ENCODE data around the gene GGT7. TPM values are rescaled to one million over a fixed set of nuclear protein-coding genes. Genes with fewer than 3 reads are reported as not detected.

The GGT7 gene
- total RNA-seq, 1 donor from 2014 or later: 62.7 TPM

- H3K9me3 Mint-ChIP-seq: no peaks in the 10 kb centered on the region
- H3K27ac Mint-ChIP-seq: no peak overlapping the region
- TF ChIP-seq CTCF (conservative IDR thresholded peaks at IDR 0.05): no peak
- no peaks in the 10 kb centered on the region for H3K27me3 Mint-ChIP-seq
- DNase-seq (ENCODE audit: extremely low spot score, unreplicated experiment): no peak
- peaks cover 24% of the 10 kb centered on the region for H3K4me1 Mint-ChIP-seq (ENCODE audit: unreplicated experiment)
- H3K36me3 Mint-ChIP-seq: peaks cover 15% of the 10 kb centered on the region
- H3K4me3 Mint-ChIP-seq: no peak overlapping the region
Measured at GRCh38 chr20:34880215-34880850, 7.7 kb upstream of the GGT7 start.

- H3K36me3 Mint-ChIP-seq: peaks cover 8% of the 10 kb centered on the region
- peak within 1 kb of the TSS; percentile 98 for H3K4me3 Mint-ChIP-seq
- H3K27me3 Mint-ChIP-seq: peaks cover 3% of the 10 kb centered on the region
- peaks cover 48% of the 10 kb centered on the region for H3K4me1 Mint-ChIP-seq (ENCODE audit: unreplicated experiment)
- no peak for DNase-seq (ENCODE audit: extremely low spot score, unreplicated experiment)
- no peak for TF ChIP-seq CTCF (conservative IDR thresholded peaks at IDR 0.05)
- no peaks in the 10 kb centered on the region for H3K9me3 Mint-ChIP-seq
- H3K27ac Mint-ChIP-seq: peak within 1 kb of the TSS; percentile 96
Measured at GRCh38 chr20:34876406-34877282, 4.0 kb upstream of the GGT7 start, which contains the start of gene ACSS2. Gene ACSS2, plus strand, starts transcription at chr20:34876612. Its CDS starts 34 bp downstream, at chr20:34876646.

- Mint-ChIP-seq H3K9me3 (no peaks in the 10 kb centered on the region), H3K27me3 (peaks cover 3% of the 10 kb centered on the region), H3K36me3 (peaks cover 11% of the 10 kb centered on the region), H3K27ac (peak overlapping the region; percentile 96), H3K4me1 (ENCODE audit: unreplicated experiment) (peaks cover 57% of the 10 kb centered on the region), H3K4me3 (peak overlapping the region; percentile 98)
- peak; percentile 100 for DNase-seq (ENCODE audit: extremely low spot score, unreplicated experiment)
- TF ChIP-seq CTCF (conservative IDR thresholded peaks at IDR 0.05): peak; percentile 23
Measured at GRCh38 chr20:34875642-34876405, 3.2 kb upstream of the GGT7 start.

GRCh38 chr20:34874094-34874654 lies 1.5 kb upstream of the GGT7 start:
- peak overlapping the region; percentile 98 for H3K4me3 Mint-ChIP-seq
- peaks cover 51% of the 10 kb centered on the region for H3K4me1 Mint-ChIP-seq (ENCODE audit: unreplicated experiment)
- peak; percentile 90 for TF ChIP-seq CTCF (conservative IDR thresholded peaks at IDR 0.05)
- peak overlapping the region; percentile 96 for H3K27ac Mint-ChIP-seq
- DNase-seq (ENCODE audit: extremely low spot score, unreplicated experiment): no peak
- peaks cover 12% of the 10 kb centered on the region for H3K36me3 Mint-ChIP-seq
- H3K27me3 Mint-ChIP-seq: peaks cover 3% of the 10 kb centered on the region
- H3K9me3 Mint-ChIP-seq: no peaks in the 10 kb centered on the region

- no peak for TF ChIP-seq CTCF (conservative IDR thresholded peaks at IDR 0.05)
- Mint-ChIP-seq H3K4me3 (peak overlapping the region; percentile 98), H3K9me3 (no peaks in the 10 kb centered on the region), H3K27ac (peak overlapping the region; percentile 96), H3K27me3 (peaks cover 3% of the 10 kb centered on the region), H3K4me1 (ENCODE audit: unreplicated experiment) (peaks cover 49% of the 10 kb centered on the region), H3K36me3 (peaks cover 10% of the 10 kb centered on the region)
- peak; percentile 7 for DNase-seq (ENCODE audit: extremely low spot score, unreplicated experiment)
Measured at GRCh38 chr20:34873583-34874093, 982 bp upstream of the GGT7 start.

All from type B pancreatic cell (in vitro differentiated cells).